ENCODE data around the gene NUDT14. TPM values are rescaled to one million over a fixed set of nuclear protein-coding genes. Genes with fewer than 3 reads are reported as not detected.

Gene NUDT14
- total RNA-seq, 1 experiment from 2014 or later: 37.0 TPM

DNA sequence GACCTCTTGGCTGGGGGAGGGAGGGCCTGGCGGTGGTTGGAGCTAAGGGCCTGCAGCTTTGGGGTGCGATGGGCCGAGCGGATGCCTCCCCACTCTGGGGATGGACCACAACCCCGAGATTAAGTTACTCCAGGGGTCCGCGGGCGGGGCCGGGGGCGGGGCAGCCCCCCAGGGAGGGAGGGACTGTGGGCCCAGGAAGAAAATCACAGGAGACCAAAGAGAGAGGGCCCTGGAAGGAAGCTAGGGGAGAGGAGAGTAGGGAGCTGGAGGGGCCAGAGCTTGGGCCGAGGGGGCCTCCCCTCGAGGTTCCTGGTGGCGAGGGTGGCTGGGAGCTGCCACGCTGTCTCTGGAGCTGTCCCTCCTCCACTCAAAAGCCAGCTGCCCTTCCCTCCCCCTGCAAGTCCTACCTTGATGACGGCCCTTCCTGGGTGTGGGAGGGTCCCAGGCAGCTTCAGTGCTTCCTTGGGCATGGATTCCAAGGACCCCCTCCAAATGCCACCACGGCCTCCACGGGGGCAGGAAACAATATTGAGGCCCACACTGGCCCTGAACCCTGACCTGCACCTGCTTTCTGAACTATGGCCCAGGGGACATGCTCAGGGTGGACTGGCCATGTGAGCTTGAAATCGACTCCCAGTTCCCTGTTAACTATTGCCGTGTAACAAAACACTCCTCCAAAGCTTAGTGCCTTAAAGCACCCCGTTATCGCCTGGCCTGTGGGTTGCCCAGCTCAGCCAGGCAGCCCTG, 610 bp upstream of the NUDT14 start:
- peaks cover 11% of the 10 kb centered on the region for H3K4me1 ChIP-seq (replicated peaks; ENCODE audit: insufficient read depth)
- H3K36me3 ChIP-seq (ENCODE audit: low read depth): no peaks in the 10 kb centered on the region
- no peak overlapping the region for H2AFZ ChIP-seq
- H3K27me3 ChIP-seq (ENCODE audit: insufficient read depth, low read depth): no peaks in the 10 kb centered on the region
- TF ChIP-seq, protein P1, sequence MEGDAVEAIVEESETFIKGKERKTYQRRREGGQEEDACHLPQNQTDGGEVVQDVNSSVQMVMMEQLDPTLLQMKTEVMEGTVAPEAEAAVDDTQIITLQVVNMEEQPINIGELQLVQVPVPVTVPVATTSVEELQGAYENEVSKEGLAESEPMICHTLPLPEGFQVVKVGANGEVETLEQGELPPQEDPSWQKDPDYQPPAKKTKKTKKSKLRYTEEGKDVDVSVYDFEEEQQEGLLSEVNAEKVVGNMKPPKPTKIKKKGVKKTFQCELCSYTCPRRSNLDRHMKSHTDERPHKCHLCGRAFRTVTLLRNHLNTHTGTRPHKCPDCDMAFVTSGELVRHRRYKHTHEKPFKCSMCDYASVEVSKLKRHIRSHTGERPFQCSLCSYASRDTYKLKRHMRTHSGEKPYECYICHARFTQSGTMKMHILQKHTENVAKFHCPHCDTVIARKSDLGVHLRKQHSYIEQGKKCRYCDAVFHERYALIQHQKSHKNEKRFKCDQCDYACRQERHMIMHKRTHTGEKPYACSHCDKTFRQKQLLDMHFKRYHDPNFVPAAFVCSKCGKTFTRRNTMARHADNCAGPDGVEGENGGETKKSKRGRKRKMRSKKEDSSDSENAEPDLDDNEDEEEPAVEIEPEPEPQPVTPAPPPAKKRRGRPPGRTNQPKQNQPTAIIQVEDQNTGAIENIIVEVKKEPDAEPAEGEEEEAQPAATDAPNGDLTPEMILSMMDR (conservative IDR thresholded peaks at IDR 0.05): no peak
- no peak for TF ChIP-seq EZH2 (IDR thresholded peaks at IDR 0.05; ENCODE audit: low read depth)
- no peaks in the 10 kb centered on the region for H3K9me2 ChIP-seq (ENCODE audit: insufficient read depth)
- intact Hi-C loops (cut with micrococcal nuclease; ENCODE audit: unreplicated experiment): no loop called here
- CTCF ChIA-PET: no interaction called here
- H3K4me3 ChIP-seq: peak overlapping the region; percentile 47; the same call in 1 of the 2 replicates
- H3K79me2 ChIP-seq (ENCODE audit: low read depth): no peaks in the 10 kb centered on the region
- no TSS peak for BruUV-seq (replicated peaks)
- no peak overlapping the region for H3K27ac ChIP-seq
- peaks cover 7% of the 10 kb centered on the region; the same call in 1 of the 2 replicates for H3F3A ChIP-seq (ENCODE audit: insufficient read depth, low read depth)
- no peaks in the 10 kb centered on the region for H3K9me3 ChIP-seq (ENCODE audit: insufficient read depth, low read depth)
- peak overlapping the region; percentile 70 for H3K4me2 ChIP-seq
- H4K20me1 ChIP-seq (ENCODE audit: insufficient read depth): peaks cover 13% of the 10 kb centered on the region; the same call in 1 of the 2 replicates
- POLR2A ChIA-PET (ENCODE audit: unreplicated experiment): no interaction called here
- DNase-seq: no peak

DNA sequence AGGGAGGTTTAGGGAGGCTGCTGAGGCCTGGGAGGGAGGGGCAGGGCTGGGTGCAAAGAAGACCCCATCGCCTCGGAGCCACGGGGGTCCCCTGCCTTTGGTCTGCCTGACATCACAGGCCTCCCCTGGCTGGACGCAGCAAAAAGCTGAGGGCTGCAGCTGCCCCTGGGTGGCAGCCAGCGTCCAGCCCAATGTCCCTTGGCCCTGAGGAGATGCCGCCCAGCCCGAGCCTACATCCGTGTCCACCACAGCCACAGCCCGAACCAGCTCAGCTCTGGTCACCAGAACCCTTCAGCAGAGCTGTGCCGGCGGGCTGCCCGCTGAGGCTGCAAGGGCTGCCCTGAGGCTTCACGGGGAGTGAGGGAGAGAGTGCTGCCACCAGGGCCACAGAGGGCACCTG, 1.9 kb downstream of the NUDT14 start:
- Histone ChIP-seq H4K20me1 (ENCODE audit: insufficient read depth) (peaks cover 13% of the 10 kb centered on the region; the same call in 1 of the 2 replicates), H3K4me1 (replicated peaks; ENCODE audit: insufficient read depth) (peaks cover 16% of the 10 kb centered on the region), H3K27me3 (ENCODE audit: insufficient read depth, low read depth) (no peaks in the 10 kb centered on the region), H2AFZ (no peak overlapping the region), H3K79me2 (ENCODE audit: low read depth) (no peaks in the 10 kb centered on the region), H3K27ac (no peak overlapping the region), H3F3A (ENCODE audit: insufficient read depth, low read depth) (peaks cover 10% of the 10 kb centered on the region), H3K9me3 (ENCODE audit: insufficient read depth, low read depth) (no peaks in the 10 kb centered on the region), H3K4me2 (no peak overlapping the region), H3K4me3 (no peak overlapping the region), H3K9me2 (ENCODE audit: insufficient read depth) (no peaks in the 10 kb centered on the region), H3K36me3 (ENCODE audit: low read depth) (no peaks in the 10 kb centered on the region)
- ChIA-PET POLR2A (ENCODE audit: unreplicated experiment) (no interaction called here), CTCF (no interaction called here)
- intact Hi-C loops (cut with micrococcal nuclease; ENCODE audit: unreplicated experiment): no loop called here
- DNase-seq: no peak
- no TSS peak for BruUV-seq (replicated peaks)
- TF ChIP-seq, protein P1 (conservative IDR thresholded peaks at IDR 0.05): no peak
- no peak for TF ChIP-seq EZH2 (IDR thresholded peaks at IDR 0.05; ENCODE audit: low read depth)

DNA sequence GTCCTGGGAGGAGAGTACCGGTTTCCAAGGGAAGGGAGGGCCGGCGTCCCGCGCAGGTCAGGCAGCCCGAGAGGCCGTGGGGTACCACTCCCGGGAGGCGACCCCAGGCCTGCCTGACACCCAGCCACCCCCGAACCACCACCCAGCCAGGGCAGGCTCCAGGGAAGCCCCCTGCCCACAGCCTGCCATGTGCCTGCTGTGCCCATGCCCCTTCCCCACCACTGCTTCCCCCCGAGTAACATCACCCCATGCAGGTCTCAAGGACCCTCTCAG, 2.3 kb downstream of the NUDT14 start:
- Histone ChIP-seq H4K20me1 (ENCODE audit: insufficient read depth) (peaks cover 16% of the 10 kb centered on the region; the same call in 1 of the 2 replicates), H3K4me3 (no peak overlapping the region), H3K36me3 (ENCODE audit: low read depth) (no peaks in the 10 kb centered on the region), H3K9me2 (ENCODE audit: insufficient read depth) (no peaks in the 10 kb centered on the region), H3F3A (ENCODE audit: insufficient read depth, low read depth) (peaks cover 6% of the 10 kb centered on the region), H3K27ac (no peak overlapping the region), H3K4me2 (no peak overlapping the region), H3K79me2 (ENCODE audit: low read depth) (no peaks in the 10 kb centered on the region), H3K27me3 (ENCODE audit: insufficient read depth, low read depth) (no peaks in the 10 kb centered on the region), H3K9me3 (ENCODE audit: insufficient read depth, low read depth) (no peaks in the 10 kb centered on the region), H2AFZ (no peak overlapping the region), H3K4me1 (replicated peaks; ENCODE audit: insufficient read depth) (peaks cover 16% of the 10 kb centered on the region)
- intact Hi-C loops (cut with micrococcal nuclease; ENCODE audit: unreplicated experiment): no loop called here
- no peak for DNase-seq
- TF ChIP-seq, protein P1 (conservative IDR thresholded peaks at IDR 0.05): no peak
- TF ChIP-seq EZH2 (IDR thresholded peaks at IDR 0.05; ENCODE audit: low read depth): no peak
- CTCF ChIA-PET: no interaction called here
- POLR2A ChIA-PET (ENCODE audit: unreplicated experiment): no interaction called here
- no TSS peak for BruUV-seq (replicated peaks)
